NCI-H2171 treated with DMSO at 0.1 percent for 48 hours (cell line): ENCODE measurements around the gene ZFHX3.
A peak's percentile ranks its signal among the peaks of the same experiment; 100 is the strongest.
"Not testable (repeated sequence)": the region's sequence is repeated elsewhere in the genome, so short reads cannot be mapped to it uniquely, and the experiment has no call there.

Source experiments
- DNase-seq: peaks from one replicate; lab custom pipeline; 2025; lab: John Stamatoyannopoulos, UW

ZFHX3 gene

DNA sequence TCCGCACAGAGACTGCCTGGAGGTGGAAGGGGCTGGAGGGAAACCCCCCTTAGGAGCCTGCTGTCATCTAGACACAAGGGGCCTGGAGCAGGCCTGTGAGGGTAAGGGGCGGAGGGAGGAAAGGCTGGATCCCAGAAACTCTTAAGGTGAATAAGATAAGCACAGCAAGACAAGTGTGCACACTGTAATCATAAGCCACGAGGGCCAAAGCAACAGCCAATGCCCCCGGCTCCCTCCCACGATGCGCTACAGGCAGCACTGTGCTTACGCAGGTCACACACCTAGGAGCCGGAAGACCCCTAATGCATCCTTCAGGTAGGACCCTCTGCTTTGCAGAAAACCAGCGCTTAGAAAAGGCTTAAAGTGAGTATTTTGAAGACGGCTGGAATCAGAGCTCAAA is 24.6 kb downstream of the ZFHX3 start:
- DNase-seq: no peak

DNA sequence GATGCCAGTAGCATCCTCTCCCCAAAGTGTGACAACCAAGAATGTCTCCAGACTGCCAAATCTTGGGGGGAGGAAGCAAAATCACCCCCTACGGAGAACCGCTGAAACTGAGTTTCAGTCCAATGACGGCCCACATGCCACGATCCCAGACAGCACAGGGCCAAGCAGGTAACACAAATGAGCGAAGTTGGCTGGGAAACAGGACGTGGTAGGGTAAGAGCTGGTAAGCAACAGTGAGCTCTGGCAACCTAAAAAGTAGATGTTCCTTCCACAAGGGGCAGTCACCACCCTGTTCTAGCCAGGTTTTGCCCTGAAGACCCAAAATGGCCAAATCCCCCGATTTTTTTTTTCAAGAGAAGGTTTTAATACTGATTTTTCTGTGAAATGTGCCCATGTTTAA is 25.4 kb downstream of the ZFHX3 start:
- DNase-seq: no peak

DNA sequence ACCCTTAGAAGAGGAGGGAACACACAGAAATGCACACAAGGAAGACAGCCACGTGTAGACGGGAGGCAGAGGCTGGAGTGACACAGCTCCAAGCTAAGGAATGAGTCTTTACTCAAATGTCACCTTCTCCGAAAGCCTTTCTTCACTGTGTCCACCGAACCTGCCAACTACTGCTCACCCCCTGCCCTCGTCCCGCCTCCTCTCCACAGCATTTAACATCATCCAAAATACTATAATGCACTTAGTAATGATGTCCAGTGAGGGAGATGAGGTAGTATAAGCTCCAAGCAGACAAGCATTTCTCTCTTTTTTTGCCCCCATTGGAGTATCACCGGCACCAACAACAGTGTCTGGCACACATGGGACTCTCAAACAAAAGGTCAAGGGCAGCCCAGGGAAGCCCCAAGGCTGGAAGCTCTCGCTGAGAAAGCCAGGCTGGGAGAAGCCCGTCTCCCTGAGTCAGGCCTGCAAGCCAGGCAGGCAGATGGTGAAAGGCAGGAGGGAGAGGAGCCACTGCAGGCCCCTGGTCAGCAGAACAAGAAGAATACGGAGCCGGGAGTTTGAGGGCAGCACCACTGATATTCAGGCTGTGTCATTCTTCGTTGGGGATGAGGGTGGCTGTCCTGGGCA is 25.9 kb downstream of the ZFHX3 start:
- no peak for DNase-seq

DNA sequence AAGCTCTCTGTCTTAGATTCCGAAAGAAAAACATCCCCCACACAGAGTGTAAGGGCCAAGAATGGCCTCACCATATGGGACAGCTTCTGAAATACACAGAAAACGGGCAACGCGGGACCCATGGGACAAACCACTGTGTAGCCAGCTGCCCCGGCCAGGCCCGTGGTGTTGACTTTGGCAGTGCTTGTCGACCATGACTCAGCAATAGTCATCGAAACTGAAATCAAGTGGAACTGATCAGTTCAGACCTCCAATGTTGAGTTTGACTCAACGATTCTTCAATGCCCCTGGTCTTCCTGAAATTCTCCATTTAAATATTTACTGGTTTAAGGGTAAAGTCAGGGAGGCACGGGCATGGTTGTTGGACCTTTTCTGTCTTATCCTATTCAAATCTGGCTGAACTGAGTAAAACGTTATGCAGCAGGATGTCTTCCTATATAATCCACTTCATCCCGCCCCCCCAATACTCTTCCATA is 27.5 kb downstream of the ZFHX3 start:
- DNase-seq: peak; percentile 23

DNA sequence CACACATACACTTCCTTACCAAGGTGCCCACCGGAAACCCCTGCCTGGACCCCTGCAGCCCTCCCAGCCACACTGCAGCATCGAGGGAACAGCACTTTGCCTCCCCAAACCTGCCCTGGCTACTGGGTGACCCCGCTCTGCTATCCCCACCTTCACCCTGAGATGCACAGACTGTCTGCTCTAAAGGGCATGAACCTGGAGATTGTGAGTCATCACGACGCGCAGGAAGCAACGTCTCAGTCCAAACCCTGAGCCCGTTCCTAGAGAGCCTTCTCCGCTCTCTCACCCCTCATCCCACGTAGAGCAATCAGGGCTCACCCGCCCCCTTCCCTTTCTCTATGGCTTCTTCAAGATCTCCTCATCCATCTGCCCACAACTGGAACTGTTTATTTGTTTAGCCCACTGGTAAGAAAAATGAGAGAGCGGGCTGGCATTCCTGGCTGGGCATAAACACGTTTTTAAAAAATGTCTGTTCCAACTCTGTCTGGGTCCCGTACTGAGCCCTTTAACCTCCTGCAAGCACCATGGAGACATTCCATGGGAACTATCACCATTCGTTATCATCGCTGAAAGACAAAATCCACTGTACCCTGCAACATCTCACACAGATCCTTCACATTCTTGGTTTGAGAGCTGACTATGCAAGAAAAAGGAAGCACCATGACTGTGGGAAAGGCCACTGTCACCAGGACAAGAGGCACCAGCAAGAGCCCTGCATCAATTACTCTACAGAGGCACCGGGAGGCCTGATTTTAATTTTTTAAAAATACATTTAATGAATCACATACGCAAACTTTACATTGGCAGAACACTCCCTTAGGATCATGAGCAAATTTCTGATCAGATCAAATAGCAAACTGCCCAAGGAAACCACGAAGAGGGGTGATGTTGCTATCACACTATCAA is 28.2 kb downstream of the ZFHX3 start:
- DNase-seq: no peak

DNA sequence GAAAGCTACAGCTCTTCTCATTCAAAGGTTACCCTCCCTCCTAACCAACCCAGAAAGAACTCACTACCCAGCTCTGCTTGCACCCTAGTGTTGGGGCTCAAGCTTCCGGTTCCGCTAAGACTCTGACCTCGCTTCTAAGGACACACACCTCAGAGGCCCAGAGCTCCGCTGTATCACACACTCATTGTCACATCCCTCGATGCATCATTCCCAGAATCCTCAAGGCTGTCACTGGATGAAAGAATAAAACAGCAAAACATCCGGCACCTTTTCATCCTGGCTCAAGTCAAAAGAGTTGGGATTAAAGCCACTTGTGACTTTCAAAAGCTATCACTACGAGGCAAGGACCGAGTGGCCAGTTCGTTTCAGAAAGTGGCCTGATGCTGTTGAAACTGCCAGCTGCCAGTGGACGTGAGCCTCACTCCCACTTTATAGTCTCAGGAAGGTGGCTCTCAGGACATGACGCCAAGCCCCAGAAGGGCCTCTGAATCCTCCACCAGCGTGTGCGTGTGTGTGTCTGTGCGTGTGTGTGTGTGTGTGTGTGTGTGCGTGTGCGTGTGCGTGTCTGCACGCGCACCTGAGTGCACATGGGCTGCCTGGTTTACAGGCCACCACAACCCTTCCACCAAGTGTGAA is 29.0 kb downstream of the ZFHX3 start:
- DNase-seq: no peak

DNA sequence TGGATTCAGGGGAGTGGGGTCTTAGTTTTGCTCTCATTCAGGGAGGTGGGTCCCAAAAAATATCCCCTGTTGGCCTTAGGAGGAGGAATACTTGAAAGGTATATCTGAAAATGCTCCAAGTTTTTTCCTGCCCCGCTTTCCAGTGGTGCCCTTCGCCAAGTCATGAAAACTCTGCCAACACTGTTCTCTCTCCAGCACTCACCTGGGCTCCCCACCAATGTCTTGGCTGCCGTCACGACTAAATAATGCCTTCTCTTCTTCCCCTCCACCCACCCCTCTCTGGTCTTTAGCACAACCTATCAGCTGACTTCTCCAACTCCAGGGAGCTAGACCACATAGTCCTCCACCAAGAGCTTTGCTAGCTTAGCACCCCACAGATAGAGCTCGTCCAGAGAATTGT is 30.6 kb downstream of the ZFHX3 start:
- DNase-seq: no peak

DNA sequence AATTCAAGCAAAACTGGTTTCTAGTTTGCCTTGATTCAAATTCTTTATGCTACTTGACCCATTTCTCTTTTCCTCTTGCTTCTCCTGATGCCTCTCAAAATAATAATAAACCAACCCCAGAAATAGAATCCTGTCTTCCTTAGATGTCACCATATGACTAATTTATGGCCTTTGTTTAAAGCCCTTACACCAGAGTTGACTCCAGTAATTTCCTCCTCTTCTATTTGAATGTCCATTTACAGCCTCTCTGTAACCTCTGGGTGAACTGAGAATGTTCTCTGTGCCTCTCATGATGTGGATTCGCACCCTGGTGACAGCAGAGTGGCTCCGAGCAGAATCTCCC is 31.5 kb downstream of the ZFHX3 start:
- DNase-seq: no peak

DNA sequence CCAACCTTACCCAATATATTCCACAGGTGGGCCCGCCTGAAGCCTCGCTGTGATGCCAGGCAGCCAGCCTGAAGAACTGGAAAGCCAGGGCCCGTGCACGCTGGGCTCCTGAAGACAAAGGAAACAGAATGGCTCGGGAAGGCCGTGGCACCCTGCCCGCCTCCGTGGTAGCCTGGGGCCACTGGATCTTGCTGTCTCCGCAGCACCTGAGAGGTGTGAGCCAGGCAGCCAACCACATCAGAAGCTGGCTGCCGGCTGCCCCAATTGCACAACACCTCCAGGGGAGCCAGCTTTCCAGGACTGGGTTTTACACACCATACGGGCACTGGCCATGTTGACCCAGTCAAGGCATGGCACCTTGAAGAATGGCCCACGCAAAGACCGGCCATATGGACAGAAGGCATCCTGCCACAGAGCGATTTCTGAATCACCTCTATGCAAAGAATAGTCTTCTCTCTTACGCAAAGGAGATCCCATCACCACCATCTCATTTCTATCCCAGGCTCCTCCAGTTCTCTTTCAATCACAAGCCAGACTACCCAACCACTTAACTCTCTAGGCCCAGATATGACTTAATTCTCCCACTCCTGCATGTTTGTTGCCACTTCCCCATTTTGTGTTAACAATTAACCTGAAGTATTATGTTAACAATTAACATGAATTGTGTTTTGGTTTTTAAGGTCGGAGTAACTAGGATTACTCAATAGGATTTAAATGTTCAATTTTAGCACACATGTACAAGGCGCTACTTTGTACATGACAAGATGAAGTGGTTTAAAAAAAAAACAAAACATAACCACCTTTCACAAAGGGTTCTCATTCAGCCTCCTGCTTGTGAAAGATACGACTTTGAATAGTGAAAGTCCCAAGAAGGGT is 32.1 kb downstream of the ZFHX3 start:
- DNase-seq: no peak

DNA sequence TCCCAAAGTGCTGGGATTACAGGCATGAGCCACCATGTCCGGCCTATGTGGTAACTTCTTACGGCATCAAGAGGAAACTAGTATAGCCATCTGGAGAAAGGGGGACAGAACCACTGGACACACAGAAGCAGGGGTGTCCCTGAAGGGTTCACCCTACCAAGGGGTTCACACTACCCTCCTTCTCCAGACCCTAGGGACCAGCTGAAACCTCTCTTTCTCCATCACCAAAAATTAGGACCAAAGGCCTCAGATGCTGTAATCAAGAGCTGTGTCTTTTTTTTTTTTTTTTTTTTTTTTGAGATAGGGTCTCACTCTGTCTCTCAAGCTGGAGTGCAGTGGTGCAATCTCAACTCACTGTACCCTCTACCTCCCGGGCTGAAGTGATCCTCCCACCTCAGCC is 33.2 kb downstream of the ZFHX3 start:
- DNase-seq: no peak

DNA sequence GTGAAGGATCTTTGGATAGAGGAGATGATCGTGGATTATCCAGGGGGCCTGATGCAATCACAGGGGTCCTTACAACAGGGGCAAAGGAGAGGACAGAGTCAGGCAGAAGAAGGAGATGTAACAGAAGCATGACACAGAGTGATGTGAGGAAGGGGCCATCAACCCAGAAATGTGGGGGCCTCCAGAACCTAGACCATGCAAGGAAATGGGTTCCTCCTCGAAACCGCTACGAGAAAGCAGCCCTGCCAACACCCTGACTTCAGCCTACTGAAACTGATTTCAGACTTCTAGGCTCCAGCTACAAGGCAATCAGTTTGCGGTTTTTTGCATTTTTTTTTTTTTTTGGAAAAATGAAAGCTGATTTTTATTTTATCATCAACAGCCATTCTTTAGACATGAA is 34.0 kb downstream of the ZFHX3 start:
- DNase-seq: no peak

DNA sequence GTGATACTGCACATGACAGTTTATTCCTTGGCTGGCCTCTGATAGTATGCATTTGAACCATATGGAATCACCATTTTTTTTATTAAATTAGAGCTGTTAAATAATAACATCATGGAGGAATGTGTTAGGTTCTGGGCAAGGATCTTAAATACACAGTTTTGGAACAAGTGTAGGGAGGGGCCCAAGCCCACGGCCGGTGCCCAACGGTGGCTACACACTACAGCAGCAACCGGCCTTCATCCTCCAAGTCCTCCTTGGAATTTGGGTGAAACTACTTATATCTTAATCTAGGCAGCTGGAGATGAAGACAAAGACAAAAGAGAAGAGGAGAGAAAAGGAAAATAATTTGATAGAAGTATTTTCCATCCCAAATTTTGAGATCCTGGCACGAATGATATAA is 35.6 kb downstream of the ZFHX3 start:
- no peak for DNase-seq

DNA sequence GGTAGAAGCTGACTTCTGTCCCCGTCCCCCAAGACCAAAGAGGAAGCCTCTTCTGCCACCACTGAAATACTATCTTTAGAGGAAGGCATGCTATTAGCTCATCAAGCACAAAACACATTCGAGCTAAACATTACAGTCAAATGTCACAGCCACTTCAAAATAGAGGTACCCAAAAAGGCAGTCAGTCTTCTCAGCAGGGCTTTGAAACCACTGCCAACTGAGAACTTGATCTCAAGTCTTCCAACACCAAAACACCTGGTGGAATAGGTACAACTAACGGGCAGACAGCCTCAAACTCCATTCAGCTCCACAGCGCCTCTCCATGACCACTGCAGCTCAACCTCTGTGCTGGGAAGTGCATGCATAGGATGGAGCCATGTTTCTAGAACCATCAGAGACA is 36.0 kb downstream of the ZFHX3 start:
- no peak for DNase-seq

DNA sequence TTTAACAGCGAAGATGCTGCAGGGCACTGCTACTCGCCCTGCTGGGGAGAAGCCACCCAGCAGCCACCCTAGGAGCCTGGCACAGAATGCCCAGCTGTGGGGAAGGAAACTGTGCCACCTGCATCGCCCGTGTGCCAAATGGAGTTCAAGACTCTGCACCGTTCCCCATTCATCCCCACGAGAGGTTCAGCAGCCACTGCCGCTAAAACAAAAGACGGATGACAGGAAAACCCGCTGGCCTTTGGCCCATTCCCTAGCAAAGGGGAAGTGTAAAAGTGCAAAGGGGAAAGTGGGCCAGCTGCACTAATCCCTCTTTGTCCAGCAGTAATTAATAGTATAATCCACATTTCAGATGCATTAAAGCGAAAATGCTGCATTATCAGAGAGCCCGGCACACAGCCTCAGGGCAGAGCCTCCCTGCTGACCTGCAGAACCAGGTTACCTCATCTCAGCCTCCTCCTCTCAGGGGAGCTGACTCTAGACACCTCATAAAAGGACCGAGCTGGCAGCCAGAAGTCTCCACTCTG is 37.7 kb downstream of the ZFHX3 start:
- no peak for DNase-seq

DNA sequence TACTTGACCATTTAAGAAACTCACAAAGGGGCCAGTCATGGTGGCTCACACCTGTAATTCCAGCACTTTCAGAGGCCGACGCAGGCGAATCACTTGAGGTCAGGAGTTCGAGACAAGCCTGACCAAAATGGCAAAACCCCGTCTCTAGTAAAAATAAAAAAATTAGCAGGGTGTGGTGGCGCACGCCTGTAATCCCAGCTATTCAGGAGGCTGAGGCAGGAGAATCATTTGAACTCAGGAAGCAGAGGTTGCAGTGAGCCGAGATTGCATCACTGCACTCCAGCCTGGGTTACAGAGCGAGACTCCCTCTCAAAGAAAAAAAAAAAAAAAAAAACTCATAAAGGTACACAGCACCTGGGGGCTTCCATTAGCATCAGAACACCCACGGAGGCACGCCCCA is 38.2 kb downstream of the ZFHX3 start:
- DNase-seq: not testable (repeated sequence)

DNA sequence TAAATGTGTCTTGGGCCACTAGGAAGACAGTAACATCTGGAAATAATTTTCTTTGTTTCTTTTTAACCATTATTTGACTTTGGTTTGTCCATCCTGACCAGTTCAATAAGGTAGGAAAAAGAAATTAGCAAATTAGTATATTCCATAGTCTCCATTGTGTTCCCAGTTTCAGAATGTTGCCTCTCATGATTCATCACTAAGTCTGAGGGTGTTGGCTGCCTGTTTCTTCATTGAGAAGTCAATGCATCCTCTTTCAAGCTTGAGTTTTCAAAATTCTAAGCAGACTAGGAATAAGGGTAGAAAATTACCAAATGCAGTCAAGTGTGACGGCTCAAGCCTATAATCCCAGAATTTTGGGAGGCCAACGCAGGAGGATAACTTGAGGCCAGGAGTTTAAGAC is 41.9 kb downstream of the ZFHX3 start:
- no peak for DNase-seq

DNA sequence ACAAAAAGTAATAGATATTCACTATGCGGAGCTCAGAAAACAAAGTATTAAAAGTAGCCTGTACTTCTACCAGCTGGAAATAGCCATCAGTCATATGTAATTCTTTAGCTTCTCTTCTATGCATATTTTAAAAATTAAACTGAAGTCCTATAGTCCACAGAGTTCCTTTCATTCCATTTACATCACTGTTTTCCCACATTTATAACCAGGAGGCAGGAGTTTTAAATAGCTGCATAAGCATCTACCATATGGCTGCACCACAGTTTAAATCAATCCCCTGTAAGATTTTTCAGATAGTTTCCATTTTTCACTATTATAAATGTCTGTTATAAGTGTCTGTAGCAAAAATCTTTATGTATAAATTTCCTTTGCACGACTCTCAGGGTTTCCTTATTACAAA is 45.1 kb downstream of the ZFHX3 start:
- DNase-seq: no peak

DNA sequence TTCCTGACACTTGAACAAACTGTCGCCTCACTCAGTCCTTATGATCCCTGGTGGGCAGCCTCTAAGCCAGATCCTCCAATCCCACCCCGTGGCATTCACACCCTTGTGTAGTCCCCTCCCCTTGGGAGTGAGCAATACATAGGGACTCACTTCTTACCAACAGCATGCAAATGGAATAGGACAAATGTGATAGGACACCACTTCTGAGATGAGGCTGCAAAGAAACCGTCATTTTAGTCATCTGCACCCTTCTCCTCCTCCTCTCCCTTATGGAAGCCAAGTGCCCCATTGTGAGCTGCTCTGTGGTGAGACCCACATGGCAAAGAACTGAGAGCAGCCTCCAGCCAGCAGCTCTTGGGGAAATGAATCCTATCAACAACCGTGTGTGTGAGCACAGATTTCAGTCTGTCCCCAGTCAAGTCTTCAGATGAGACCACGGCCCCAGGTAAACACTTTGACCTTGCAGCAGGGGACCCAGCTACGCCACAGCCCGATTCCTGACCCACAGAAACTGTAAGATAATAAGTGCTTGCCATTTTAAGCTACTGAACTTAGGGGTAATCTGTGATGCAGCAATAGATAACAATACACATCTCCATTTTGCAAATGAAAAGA is 46.9 kb downstream of the ZFHX3 start:
- no peak for DNase-seq

DNA sequence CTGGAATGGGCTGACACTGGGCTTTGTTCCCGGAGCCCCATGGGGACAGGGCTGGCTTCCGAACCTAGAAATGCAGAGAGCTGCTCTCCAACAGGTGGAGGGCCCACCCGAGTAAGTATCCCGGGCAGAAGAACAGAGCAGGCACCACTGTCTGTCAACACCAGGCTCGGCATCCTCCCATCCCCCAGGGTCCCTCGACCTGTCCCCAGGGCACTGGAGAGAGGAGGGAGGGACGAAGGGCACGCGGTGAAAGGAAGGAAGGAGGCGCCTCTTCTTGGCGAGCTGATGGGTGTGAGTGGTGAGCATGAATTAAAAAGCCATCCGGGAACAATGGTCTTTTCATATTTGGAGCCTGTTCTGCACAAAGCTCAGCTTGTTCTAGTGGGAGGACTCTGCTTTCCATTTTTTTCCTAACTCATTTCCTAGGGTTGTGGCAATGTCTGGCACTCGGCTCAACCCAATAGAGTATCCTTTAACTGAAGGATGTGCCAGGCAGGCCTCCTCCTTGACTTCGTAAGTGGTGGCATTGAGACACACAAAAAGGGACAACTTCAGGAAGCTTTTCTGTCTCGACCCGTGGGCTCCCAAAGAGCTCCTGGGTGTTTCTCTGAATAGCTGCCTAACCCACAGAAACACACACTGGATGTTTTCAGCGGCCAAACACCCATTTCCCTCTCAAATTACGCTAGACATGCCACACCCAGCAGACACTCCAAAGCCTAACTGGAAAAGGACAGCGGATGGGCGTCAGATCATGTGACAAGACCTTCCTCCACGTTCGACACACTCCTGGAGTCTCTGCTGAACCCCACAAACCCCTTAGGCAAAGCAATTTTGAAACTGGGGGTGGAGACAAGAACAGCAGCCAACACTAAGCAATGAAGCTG is 47.7 kb downstream of the ZFHX3 start:
- no peak for DNase-seq

DNA sequence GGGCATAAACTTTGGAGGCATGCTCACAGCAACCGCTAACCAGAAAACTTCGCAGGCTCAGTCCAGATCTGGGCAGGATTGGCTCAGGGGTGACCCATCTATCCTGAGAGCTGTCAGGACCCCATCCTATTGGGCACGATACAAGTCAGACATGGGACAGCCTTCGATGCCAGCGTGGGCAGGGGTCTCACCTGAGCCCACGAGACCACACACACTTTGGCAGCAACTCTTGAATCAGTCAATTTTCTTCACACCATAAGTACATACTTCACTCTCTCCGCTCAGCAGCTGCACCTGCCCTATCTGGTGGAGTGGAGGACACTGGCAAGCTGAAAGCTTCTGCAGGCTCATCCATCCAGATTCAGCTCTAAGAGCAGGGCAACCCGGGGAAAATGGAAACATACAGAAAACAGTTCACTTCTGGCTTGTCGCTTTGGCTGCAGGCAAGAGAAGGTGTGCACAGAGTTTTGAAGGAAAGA is 48.3 kb downstream of the ZFHX3 start:
- no peak for DNase-seq
